Loucy (cell line): ENCODE results near the gene NEUROD2.

ENCODE experiments used
- CTCF ChIP-seq: fragments of 200-600 bp; sonication (generic); conservative IDR thresholded peaks from 2 replicates; pipeline ENCODE4 v1.5.1; 2014; ENCODE audit warnings: mild to moderate bottlenecking, antibody characterized with exemption, low read length
- EZH2phosphoT487 ChIP-seq: fragments of 200-600 bp; IDR thresholded peaks from 2 replicates; pipeline ENCODE4 v1.6.1; 2018; ENCODE audit warnings: antibody characterized with exemption, mild to moderate bottlenecking, moderate library complexity, borderline replicate concordance

GRCh38 chr17:39611401-39612112, 3.8 kb upstream of the NEUROD2 start:
- TF ChIP-seq CTCF (no peak), EZH2phosphoT487 (no peak)
